Retinal pigment epithelial cell (primary cell): ENCODE measurements around the gene TNFRSF14.
"Not testable (repeated sequence)": the region's sequence is repeated elsewhere in the genome, so short reads cannot be mapped to it uniquely, and the experiment has no call there.

ENCODE experiments used
- DNase-seq: peaks from one replicate; pipeline ENCODE4 v3.0.0-alpha.2; 2010; ENCODE audit warnings: low read depth
- H3K4me3 ChIP-seq: 2 replicates; pipeline ENCODE4 v1.5.1; 2011; ENCODE audit warnings: mild to moderate bottlenecking, low read length, control low read depth, moderate library complexity
- TF ChIP-seq, protein P1 (sequence below): conservative IDR thresholded peaks from 2 replicates; pipeline ENCODE4 v1.5.1; 2011; ENCODE audit warnings: low read depth, low read length, control low read depth, inconsistent platforms

Gene TNFRSF14

DNA sequence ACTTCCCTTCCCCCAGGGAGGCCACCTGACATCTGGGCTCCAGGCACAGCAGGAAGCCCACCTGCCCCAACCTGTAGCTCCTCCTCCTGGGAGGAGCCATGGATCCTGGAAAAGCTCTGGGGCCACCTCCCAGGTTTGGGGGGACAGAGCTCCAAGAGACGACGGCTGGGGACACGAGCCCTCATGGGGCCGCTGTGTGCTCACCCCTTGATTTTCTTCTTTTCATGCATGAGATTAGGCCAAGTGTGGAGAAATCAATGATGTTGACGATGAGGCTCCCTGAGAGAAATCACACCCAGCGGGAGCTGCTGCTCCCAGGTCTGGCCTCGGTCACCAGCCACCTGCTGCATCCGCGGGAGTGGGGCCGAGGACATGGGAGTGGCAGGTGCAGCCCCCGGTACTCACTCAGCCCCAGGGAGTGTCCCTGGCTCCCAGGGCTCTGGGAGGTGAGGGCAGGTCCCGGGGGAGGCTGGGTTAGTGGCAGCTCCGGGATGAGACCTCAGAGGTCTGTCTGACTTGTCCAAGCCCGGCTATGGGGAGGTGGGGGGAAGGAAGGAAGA, 8.7 kb downstream of the TNFRSF14 start:
- TF ChIP-seq, protein P1, sequence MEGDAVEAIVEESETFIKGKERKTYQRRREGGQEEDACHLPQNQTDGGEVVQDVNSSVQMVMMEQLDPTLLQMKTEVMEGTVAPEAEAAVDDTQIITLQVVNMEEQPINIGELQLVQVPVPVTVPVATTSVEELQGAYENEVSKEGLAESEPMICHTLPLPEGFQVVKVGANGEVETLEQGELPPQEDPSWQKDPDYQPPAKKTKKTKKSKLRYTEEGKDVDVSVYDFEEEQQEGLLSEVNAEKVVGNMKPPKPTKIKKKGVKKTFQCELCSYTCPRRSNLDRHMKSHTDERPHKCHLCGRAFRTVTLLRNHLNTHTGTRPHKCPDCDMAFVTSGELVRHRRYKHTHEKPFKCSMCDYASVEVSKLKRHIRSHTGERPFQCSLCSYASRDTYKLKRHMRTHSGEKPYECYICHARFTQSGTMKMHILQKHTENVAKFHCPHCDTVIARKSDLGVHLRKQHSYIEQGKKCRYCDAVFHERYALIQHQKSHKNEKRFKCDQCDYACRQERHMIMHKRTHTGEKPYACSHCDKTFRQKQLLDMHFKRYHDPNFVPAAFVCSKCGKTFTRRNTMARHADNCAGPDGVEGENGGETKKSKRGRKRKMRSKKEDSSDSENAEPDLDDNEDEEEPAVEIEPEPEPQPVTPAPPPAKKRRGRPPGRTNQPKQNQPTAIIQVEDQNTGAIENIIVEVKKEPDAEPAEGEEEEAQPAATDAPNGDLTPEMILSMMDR, result no peak
- no peak for DNase-seq
- no peak overlapping the region for H3K4me3 ChIP-seq

GRCh38 chr1:2566101-2567045, 10.2 kb downstream of the TNFRSF14 start:
- TF ChIP-seq, protein P1, result no peak
- DNase-seq, result no peak
- H3K4me3 ChIP-seq, result no peak overlapping the region

DNA sequence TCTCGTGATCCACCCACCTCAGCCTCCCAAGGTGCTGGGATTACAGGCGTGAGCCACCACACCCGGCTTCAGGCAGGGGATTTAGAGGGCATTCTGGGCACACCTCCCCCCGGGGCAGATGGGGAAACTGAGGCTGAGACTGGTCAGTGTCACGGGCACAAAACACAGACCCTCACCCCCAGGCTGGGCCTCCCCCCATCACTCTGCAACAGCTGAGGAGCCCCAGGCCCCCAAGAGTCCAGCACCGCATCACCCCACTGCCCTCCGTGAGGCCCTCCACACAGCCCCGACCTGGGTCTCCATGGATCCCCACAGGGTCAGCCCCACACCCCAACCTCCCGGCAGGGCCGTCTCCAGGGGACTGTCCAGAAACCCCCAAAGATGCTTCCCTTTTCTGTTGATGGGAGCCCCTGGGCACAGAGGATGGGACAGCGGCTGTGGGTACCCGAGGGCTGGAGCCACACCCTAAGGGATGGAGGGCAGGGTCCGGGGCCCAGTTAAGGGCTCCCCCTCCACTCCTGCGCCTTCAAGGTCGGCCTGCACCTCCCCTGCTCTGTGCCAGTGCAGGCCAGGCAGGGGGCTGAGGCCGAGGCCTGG, 11.0 kb downstream of the TNFRSF14 start:
- no peak for DNase-seq
- TF ChIP-seq, protein P1, result no peak

GRCh38 chr1:2568187-2568816, 12.1 kb downstream of the TNFRSF14 start:
- DNase-seq, H3K4me3 ChIP-seq: not testable (repeated sequence)

More for the DNA sequence above, 11.0 kb downstream of the TNFRSF14 start:
- no peak overlapping the region for H3K4me3 ChIP-seq

GRCh38 chr1:2569060-2569459, 12.9 kb downstream of the TNFRSF14 start:
- TF ChIP-seq, protein P1, result no peak
- no peak overlapping the region for H3K4me3 ChIP-seq
- DNase-seq, result no peak

DNA sequence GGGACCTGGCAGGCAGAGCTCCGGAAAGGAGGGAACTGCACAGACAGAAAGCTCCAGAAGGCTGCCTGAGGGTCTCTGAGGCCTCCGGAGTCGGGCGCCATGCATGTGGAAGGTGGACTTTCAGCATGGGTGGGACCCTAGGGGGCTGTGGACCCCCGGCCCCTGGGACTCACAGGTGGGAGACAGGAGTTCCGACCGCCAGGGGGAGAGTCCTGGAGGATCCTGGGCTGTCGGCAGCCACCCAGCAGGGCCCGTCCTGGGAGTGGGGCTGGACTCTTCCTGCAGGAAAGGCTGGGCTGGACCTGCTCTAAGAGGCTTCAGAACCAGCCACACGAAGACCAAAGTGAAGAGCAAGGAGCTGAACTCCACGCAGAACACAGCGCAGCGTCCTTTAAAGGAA, 13.5 kb downstream of the TNFRSF14 start:
- not testable (repeated sequence) for H3K4me3 ChIP-seq, DNase-seq

DNA sequence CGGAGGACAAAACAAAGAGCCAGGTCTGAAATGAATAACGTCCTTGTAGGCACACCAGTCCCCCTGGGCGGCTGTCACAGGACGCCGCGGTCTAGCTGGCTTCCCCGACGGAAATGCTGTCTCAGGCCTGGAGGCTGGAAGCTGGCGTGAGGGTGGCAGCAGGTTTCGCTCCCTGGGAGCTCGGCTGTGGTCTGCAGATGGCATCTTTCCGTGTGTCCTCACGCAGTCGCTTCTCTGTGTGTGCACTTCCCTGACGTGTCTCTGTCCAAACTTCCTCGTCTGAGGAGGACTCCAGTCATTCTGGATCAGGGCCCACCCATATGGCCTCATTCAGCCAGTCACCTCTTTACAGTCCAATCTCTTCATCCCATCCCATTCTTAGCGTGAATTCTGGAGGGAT, 14.2 kb downstream of the TNFRSF14 start:
- H3K4me3 ChIP-seq, result no peak overlapping the region
- TF ChIP-seq, protein P1, result no peak
- no peak for DNase-seq
